HepG2 (cell line): ENCODE results near the gene C2CD3. TPM values are rescaled to one million over a fixed set of nuclear protein-coding genes. Genes with fewer than 3 reads are reported as not detected.

Source experiments
- FOXA3 ChIP-seq: IDR thresholded peaks from 2 replicates; pipeline ENCODE4 v1.6.1; 2016; ENCODE audit warnings: missing genetic modification reagents, missing compliant biosample characterization
- IKZF4 ChIP-seq: sonication (generic); formaldehyde crosslinking; IDR thresholded peaks from 2 replicates; pipeline ENCODE4 v1.5.1; 2020; ENCODE audit warnings: borderline replicate concordance, mild to moderate bottlenecking, low read depth, missing genetic modification reagents; ENCODE audit errors: not compliant biosample characterization
- MYC ChIP-seq: sonication (generic); formaldehyde crosslinking; IDR thresholded peaks from 2 replicates; pipeline ENCODE4 v1.9.0; 2021; ENCODE audit warnings: missing genetic modification reagents, borderline replicate concordance
- PHF21A ChIP-seq: sonication (generic); formaldehyde crosslinking; IDR thresholded peaks from 2 replicates; pipeline ENCODE4 v1.5.0; 2020; ENCODE audit warnings: mild to moderate bottlenecking, missing genetic modification reagents
- POGK ChIP-seq: sonication (generic); formaldehyde crosslinking; conservative IDR thresholded peaks from 2 replicates; pipeline ENCODE4 v1.8.0; 2022; ENCODE audit warnings: mild to moderate bottlenecking, moderate library complexity, missing genetic modification reagents
- RFXANK ChIP-seq: IDR thresholded peaks from 2 replicates; pipeline ENCODE4 v1.6.1; 2016
- SP1 ChIP-seq, 2 experiments: fragments of 450-650 bp in 1 of 2; sonication (generic) in 1 of 2; formaldehyde crosslinking in 1 of 2; IDR thresholded peaks; 2 replicates each; pipeline versions ENCODE4 v1.4.0 to v1.6.1; 2016 to 2020; ENCODE audit warnings: missing genetic modification reagents in 1 of 2
- STAG1 ChIP-seq: sonication (generic); formaldehyde crosslinking; IDR thresholded peaks from 2 replicates; pipeline ENCODE4 v1.4.0; 2020; ENCODE audit warnings: missing genetic modification reagents
- ZGPAT ChIP-seq: IDR thresholded peaks from 2 replicates; pipeline ENCODE4 v1.6.1; 2016; ENCODE audit warnings: mild to moderate bottlenecking
- ZNF142 ChIP-seq: sonication (generic); formaldehyde crosslinking; IDR thresholded peaks from 2 replicates; pipeline ENCODE4 v1.4.0; 2020; ENCODE audit warnings: missing genetic modification reagents
- ZNF205 ChIP-seq: IDR thresholded peaks from 2 replicates; pipeline ENCODE4 v1.6.1; 2018; ENCODE audit warnings: missing biosample characterization, missing genetic modification reagents
- ZNF34 ChIP-seq: sonication (generic); formaldehyde crosslinking; IDR thresholded peaks from 2 replicates; pipeline ENCODE4 v1.4.0; 2020; ENCODE audit warnings: mild to moderate bottlenecking, missing genetic modification reagents, borderline replicate concordance
- polyA plus RNA-seq, 8 experiments: library from polyadenylated mRNA; depleted of rRNA in 3 of 8; stranded (reverse) in 7 of 8; unstranded in 1 of 8; fragments of >200 nt; fragmentation: Illumina TruSeq in 4 of 8; extraction: Trizol in 4 of 8; gene quantifications; 2 replicates each; pipeline versions ENCODE4 v1.2.1 to v1.2.3, GENCODE V29; 2011 to 2016; ENCODE audit warnings: low read depth in 4 of 8, missing spikeins in 1 of 8, mixed read lengths in 1 of 8; ENCODE audit not compliant: insufficient read depth in 1 of 8
- total RNA-seq, 5 experiments: library from RNA; depleted of rRNA; stranded (reverse); fragments of >200 nt; fragmentation: Illumina TruSeq; extraction: Trizol; gene quantifications; 2 replicates each; pipeline ENCODE4 v1.2.3, GENCODE V29; 2016; ENCODE audit warnings: low read depth in 1 of 5
- TF ChIP-seq, protein P1 (sequence below): sonication (generic); formaldehyde crosslinking; IDR thresholded peaks from 2 replicates; pipeline ENCODE4 v1.4.0; 2020; ENCODE audit warnings: missing genetic modification reagents

The C2CD3 gene
- total and polyA plus RNA-seq, 2 of the 13 experiments (the other 11 are each of a cell fraction or from before 2014, with no cell fraction given), result 5.5 to 6.4 TPM

GRCh38 chr11:74170694-74171629 is at the start of gene C2CD3, which contains the start of gene PPME1 (continued):
- peak; percentile 66; the same call in 1 of the 2 replicates for TF ChIP-seq ZNF142
- TF ChIP-seq STAG1 (CRISPR knock-in tag), result peak; percentile 8; the same call in 1 of the 2 replicates
- TF ChIP-seq, protein P1, sequence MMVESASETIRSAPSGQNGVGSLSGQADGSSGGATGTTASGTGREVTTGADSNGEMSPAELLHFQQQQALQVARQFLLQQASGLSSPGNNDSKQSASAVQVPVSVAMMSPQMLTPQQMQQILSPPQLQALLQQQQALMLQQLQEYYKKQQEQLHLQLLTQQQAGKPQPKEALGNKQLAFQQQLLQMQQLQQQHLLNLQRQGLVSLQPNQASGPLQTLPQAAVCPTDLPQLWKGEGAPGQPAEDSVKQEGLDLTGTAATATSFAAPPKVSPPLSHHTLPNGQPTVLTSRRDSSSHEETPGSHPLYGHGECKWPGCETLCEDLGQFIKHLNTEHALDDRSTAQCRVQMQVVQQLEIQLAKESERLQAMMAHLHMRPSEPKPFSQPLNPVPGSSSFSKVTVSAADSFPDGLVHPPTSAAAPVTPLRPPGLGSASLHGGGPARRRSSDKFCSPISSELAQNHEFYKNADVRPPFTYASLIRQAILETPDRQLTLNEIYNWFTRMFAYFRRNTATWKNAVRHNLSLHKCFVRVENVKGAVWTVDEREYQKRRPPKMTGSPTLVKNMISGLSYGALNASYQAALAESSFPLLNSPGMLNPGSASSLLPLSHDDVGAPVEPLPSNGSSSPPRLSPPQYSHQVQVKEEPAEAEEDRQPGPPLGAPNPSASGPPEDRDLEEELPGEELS (CRISPR knock-in tag), result peak; percentile 40; the same call in 1 of the 2 replicates
- TF ChIP-seq FOXA3, result no peak; the same call in 1 of the 2 replicates
- peak; percentile 66; the same call in 1 of the 2 replicates for TF ChIP-seq RFXANK (CRISPR knock-in tag)
- peak; percentile 82 for TF ChIP-seq MYC (CRISPR knock-in tag)
- peak; percentile 32 for TF ChIP-seq IKZF4 (CRISPR knock-in tag)
- peak; percentile 72 for TF ChIP-seq ZGPAT (CRISPR knock-in tag)
- TF ChIP-seq ZNF34 (CRISPR knock-in tag), result peak; percentile 83; the same call in 1 of the 2 replicates
- TF ChIP-seq ZNF205 (CRISPR knock-in tag), result peak; percentile 77; the same call in 1 of the 2 replicates
- TF ChIP-seq POGK (CRISPR knock-in tag), result peak; percentile 78
- TF ChIP-seq PHF21A (CRISPR knock-in tag), result peak; percentile 80; the same call in 1 of the 2 replicates
- TF ChIP-seq SP1 (IDR thresholded peaks at IDR 0.05), result no peak
- TF ChIP-seq SP1 (CRISPR knock-in tag; IDR thresholded peaks at IDR 0.05), result peak; percentile 90
